Mesothelial cell of epicardium (in vitro differentiated cells): Measurements from ENCODE around the gene PPP1R16B. TPM values are rescaled to one million over a fixed set of nuclear protein-coding genes. Genes with fewer than 3 reads are reported as not detected.

Experiments used
- DNase-seq, 2 experiments: peaks; one replicate each; pipeline ENCODE4 v3.0.0; 2021; ENCODE audit warnings: low spot score in 2 of 2; ENCODE audit not compliant: unreplicated experiment in 2 of 2
- H3K27ac Mint-ChIP-seq: 2 replicates; pipeline ENCODE4 v1.8.0; 2021; ENCODE audit warnings: mixed read lengths
- H3K27me3 Mint-ChIP-seq: 2 replicates; pipeline ENCODE4 v1.8.0; 2021; ENCODE audit warnings: low read depth, mixed read lengths
- H3K36me3 Mint-ChIP-seq: 2 replicates; pipeline ENCODE4 v1.8.0; 2021; ENCODE audit warnings: mixed read lengths
- H3K4me1 Mint-ChIP-seq: 2 replicates; pipeline ENCODE4 v1.8.0; 2021; ENCODE audit warnings: mixed read lengths
- H3K4me3 Mint-ChIP-seq: 2 replicates; pipeline ENCODE4 v1.8.0; 2021; ENCODE audit warnings: mild to moderate bottlenecking, moderate library complexity, mixed read lengths
- H3K9me3 Mint-ChIP-seq: 2 replicates; pipeline ENCODE4 v1.8.0; 2021; ENCODE audit warnings: mixed read lengths
- total RNA-seq: library from RNA; stranded (reverse); gene quantifications from 3 replicates; pipeline ENCODE4 v1.2.1, GENCODE V29; 2021
- TF ChIP-seq, protein P1 (sequence below): fragments of 200-600 bp; sonication (generic); IDR thresholded peaks from one replicate; pipeline ENCODE4 v1.5.0; 2021; ENCODE audit warnings: antibody characterized with exemption; ENCODE audit not compliant: unreplicated experiment

Gene PPP1R16B
- total RNA-seq, 1 donor from 2014 or later = not detected

DNA sequence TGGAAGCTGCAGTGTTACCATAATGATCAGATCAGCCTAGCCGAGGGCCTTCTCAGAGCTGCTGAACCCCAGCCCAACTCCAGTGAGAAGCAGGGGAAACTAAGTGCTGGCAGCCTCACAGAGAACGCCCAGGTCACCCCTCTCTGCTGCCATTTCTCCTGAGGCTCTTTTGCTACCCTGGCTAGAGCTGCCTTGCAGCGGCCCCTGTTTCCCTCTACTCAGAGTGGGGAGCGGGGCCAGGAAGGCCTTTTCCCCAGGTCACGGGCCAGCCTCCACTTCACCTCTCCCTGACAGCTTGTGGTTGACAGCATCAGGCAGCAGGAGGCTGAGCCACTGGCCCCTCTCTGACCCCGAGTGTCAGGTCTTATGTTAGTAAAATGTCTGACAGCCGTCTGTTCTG, 34.5 kb upstream of the PPP1R16B start:
- Mint-ChIP-seq H3K4me3 (no peak overlapping the region), H3K36me3 (peaks cover 52% of the 10 kb centered on the region), H3K27ac (no peak overlapping the region), H3K9me3 (peaks cover 18% of the 10 kb centered on the region), H3K27me3 (no peaks in the 10 kb centered on the region), H3K4me1 (no peaks in the 10 kb centered on the region)
- DNase-seq = no peak
- TF ChIP-seq, protein P1, sequence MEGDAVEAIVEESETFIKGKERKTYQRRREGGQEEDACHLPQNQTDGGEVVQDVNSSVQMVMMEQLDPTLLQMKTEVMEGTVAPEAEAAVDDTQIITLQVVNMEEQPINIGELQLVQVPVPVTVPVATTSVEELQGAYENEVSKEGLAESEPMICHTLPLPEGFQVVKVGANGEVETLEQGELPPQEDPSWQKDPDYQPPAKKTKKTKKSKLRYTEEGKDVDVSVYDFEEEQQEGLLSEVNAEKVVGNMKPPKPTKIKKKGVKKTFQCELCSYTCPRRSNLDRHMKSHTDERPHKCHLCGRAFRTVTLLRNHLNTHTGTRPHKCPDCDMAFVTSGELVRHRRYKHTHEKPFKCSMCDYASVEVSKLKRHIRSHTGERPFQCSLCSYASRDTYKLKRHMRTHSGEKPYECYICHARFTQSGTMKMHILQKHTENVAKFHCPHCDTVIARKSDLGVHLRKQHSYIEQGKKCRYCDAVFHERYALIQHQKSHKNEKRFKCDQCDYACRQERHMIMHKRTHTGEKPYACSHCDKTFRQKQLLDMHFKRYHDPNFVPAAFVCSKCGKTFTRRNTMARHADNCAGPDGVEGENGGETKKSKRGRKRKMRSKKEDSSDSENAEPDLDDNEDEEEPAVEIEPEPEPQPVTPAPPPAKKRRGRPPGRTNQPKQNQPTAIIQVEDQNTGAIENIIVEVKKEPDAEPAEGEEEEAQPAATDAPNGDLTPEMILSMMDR = no peak

- peaks cover 53% of the 10 kb centered on the region for H3K36me3 Mint-ChIP-seq
- no peaks in the 10 kb centered on the region for H3K27me3 Mint-ChIP-seq
- no peak overlapping the region for H3K4me3 Mint-ChIP-seq
- H3K4me1 Mint-ChIP-seq = no peaks in the 10 kb centered on the region
- no peak overlapping the region for H3K27ac Mint-ChIP-seq
- H3K9me3 Mint-ChIP-seq = peaks cover 18% of the 10 kb centered on the region
- DNase-seq = no peak
- TF ChIP-seq, protein P1 = no peak
Observed at GRCh38 chr20:38771621-38772020, 33.9 kb upstream of the PPP1R16B start.

DNA sequence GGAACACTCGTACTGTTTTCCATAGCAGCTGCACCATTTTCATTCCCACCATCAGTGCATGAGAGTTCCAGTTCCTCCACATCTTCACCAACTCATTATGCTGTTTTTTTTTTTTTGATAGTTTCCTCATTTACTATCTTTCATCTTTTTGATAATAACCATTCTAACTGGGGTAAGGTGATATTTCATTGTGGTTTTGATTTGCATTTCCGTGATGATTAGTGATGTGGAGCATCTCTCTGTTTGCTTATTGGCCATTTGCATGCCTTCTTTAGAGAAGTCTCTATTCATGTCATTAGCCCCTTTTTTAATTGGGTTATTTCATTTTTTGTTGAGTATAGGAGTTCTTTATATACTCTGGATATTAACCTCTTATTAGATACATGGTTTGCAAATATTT, 31.3 kb upstream of the PPP1R16B start:
- no peak for DNase-seq
- peaks cover 18% of the 10 kb centered on the region for H3K9me3 Mint-ChIP-seq
- H3K36me3 Mint-ChIP-seq = peaks cover 39% of the 10 kb centered on the region
- H3K27ac Mint-ChIP-seq = no peak overlapping the region
- no peak overlapping the region for H3K4me3 Mint-ChIP-seq
- no peaks in the 10 kb centered on the region for H3K4me1 Mint-ChIP-seq
- no peaks in the 10 kb centered on the region for H3K27me3 Mint-ChIP-seq
- TF ChIP-seq, protein P1 = no peak

DNA sequence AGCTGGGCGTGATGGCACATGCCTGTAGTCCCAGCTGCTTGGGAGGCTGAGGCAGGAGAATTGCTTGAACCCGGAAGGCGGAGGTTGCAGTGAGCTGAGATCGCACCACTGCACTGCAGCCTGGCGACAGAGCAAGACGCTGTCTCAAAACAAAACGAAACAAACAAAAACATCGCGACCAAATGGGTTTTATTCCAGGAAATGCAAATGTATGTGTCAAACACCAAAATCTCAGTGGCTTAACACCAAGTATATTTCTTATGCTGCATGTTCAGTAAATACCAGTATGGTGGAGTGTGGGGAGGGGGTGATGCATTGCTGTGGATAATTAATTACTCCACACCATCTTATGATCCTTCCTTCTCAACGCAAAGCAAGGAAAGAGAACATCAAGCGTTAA, 29.1 kb upstream of the PPP1R16B start:
- Mint-ChIP-seq H3K4me1 (peaks cover 8% of the 10 kb centered on the region), H3K4me3 (no peak overlapping the region), H3K9me3 (peaks cover 18% of the 10 kb centered on the region), H3K36me3 (peaks cover 32% of the 10 kb centered on the region), H3K27ac (no peak overlapping the region), H3K27me3 (no peaks in the 10 kb centered on the region)
- no peak for DNase-seq
- TF ChIP-seq, protein P1 = no peak

DNA sequence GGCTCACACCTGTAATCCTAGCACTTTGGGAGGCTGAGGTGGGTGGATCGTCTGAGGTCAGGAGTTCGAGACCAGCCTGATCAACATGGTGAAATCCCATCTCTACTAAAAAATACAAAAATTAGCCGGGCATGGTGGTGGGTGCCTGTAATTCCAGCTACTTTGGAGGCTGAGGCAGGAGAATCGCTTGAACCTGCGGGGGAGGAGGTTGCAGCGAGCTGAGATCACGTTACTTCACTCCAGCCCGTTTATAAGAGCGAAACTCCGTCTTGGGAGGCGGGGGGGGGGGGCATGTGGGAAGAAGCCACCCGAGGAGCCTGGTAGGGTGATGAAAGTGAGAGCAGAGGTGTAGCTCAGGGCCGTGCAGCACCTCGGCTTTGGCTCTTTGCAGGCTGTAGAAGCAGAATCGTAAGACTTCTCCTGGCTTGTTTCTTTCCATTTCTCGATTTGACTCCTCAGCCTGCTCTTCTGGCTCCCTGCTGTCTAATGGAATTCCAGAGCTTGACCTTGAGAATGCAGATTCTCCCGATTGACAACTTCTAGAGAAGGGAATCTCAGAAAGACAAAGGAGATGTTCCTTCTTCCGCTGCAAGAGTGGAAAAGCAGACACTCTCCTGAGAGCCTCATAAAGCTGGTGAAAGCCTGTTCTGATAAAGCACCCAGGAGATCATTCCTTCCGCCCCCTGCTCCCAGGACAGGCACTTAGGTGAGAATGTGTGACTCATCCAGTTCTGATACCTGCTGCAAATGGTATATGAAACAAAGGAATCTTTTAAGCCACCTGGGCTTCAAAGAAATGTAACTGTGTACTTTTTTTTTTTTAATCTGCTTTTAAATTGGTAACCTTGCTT, 26.0 kb upstream of the PPP1R16B start:
- DNase-seq = no peak
- TF ChIP-seq, protein P1 = no peak
- peak overlapping the region; percentile 68 for H3K27ac Mint-ChIP-seq
- H3K27me3 Mint-ChIP-seq = no peaks in the 10 kb centered on the region
- peaks cover 7% of the 10 kb centered on the region for H3K36me3 Mint-ChIP-seq
- peaks cover 4% of the 10 kb centered on the region for H3K9me3 Mint-ChIP-seq
- peak overlapping the region; percentile 28 for H3K4me3 Mint-ChIP-seq
- peaks cover 8% of the 10 kb centered on the region for H3K4me1 Mint-ChIP-seq
